ENCODE data around the gene HEBP1.

- TF ChIP-seq, protein P1, sequence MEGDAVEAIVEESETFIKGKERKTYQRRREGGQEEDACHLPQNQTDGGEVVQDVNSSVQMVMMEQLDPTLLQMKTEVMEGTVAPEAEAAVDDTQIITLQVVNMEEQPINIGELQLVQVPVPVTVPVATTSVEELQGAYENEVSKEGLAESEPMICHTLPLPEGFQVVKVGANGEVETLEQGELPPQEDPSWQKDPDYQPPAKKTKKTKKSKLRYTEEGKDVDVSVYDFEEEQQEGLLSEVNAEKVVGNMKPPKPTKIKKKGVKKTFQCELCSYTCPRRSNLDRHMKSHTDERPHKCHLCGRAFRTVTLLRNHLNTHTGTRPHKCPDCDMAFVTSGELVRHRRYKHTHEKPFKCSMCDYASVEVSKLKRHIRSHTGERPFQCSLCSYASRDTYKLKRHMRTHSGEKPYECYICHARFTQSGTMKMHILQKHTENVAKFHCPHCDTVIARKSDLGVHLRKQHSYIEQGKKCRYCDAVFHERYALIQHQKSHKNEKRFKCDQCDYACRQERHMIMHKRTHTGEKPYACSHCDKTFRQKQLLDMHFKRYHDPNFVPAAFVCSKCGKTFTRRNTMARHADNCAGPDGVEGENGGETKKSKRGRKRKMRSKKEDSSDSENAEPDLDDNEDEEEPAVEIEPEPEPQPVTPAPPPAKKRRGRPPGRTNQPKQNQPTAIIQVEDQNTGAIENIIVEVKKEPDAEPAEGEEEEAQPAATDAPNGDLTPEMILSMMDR (optimal IDR thresholded peaks at IDR 0.05 in 1 of 3, IDR thresholded peaks at IDR 0.05 in 1 of 3, conservative IDR thresholded peaks at IDR 0.05 in 1 of 3; ENCODE audit: extremely low read depth in 1 of 3, insufficient read depth in 2 of 3, low read length in 3 of 3), result no peak
- TF ChIP-seq EZH2 (IDR thresholded peaks at IDR 0.05; ENCODE audit: low read length), result no peak
Measured at GRCh38 chr12:13027508-13027907, 27.4 kb upstream of the HEBP1 start.
